Activated gamma-delta T cell treated with anti-CD3 and anti-CD28 coated beads, Interleukin-2, amount 50 U/mL, for 16 hours (primary cell): Measurements from ENCODE around the gene MTHFD1.

ENCODE experiments used
- DNase-seq: peaks from one replicate; pipeline ENCODE4 v3.0.0-alpha.2; 2020; ENCODE audit warnings: low read depth

MTHFD1 gene

DNA sequence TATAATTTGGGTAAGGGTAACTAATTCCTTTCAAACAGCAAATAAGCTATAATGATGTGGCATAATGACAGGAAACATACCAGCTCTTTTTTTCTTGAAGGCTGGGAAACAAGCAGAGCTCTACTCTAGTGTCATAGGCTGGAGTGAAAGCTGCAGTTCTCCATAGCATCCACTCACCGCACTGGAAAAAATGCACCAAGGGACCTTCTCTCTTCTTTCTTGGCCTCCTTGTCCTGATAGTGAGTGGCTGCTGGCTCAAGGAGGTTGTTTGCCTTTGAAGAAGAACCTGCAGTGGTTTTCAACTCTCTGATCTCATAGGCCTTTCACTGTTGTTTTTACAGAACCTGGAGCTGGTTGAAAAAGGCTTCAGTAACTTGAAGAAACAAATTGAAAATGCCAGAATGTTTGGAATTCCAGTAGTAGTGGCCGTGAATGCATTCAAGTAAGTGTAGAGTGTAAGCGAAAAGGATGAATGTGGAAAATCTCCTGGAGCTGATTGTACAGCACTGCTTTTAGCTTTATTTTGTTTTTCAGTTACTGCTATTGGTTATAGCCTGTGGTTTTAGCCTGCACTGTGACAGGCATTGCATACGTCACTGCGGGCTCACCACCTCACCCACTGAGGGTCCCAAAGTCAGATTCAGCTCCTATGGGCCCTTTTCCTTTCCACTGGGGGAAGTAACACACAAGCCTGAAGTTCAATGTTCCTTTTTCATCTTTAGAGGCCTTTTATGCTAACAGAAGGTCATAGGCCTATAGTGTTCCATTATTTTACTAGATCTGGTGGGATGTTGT, 59.9 kb downstream of the MTHFD1 start:
- DNase-seq = no peak

DNA sequence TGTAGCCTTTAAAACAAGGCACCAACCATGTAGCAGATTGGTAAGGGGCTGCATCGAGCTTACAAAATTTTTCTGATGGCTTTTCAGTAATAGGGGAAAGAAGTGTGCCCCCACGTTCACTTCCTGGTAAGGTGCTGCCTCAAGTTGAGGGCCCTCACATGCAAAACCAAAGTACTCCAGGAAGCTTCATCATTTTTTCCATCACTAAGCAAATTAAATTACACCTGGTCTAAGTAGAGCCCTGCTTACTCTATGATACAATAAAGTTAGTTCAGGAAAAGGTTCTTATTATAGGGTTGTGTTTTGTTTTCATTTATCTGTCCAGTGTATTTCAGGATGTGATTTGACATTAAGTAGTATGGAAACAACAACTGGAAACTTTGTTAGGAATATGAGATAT, 62.1 kb downstream of the MTHFD1 start:
- no peak for DNase-seq

GRCh38 chr14:64454671-64455070, 66.5 kb downstream of the MTHFD1 start:
- no peak for DNase-seq

DNA sequence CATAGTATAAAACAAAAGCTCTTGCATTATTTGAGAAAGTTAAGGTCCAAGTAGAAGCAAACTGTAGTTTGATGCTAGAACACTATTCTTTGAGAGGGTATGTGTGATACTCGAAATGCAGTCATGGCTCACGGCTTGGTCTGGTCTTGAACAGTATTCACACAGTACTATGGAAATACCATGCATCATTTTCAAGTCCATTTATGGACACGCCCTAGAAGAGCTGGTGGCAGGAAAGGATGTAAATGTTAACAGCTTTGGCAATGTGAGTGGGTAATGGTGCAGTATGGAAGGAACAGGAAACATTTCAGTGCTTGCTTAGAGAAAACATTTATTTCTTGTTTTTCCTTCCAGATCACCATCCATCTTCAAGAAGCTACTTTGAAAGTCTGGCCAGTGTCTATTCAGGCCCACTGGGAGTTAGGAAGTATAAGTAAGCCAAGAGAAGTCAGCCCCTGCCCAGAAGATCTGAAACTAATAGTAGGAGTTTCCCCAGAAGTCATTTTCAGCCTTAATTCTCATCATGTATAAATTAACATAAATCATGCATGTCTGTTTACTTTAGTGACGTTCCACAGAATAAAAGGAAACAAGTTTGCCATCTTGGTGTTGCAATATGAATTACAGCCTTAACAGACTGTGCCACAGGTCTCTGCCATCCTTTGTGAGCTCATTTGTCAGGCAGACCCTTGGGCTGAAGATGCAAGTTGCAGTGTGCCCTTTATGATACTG, 71.4 kb downstream of the MTHFD1 start:
- DNase-seq = no peak

DNA sequence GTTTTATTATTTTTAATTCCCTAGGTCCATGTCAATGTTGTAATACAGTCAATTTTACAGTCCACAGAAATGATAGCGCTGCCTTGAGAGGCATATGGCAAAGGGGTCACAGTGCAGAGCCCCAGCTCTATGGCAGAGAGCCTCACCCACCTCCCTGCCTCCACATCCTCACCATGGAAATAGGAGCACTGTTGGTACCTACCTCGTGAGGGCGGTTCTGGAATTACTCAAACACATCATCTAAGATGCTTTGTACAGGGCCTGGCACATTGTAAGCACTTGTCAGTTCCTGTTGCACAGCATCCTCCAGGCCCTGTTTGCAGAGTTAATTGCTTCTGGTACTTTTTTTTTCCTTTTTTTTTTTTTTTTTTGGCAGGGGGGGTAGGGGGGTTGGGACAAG, 73.1 kb downstream of the MTHFD1 start:
- DNase-seq = no peak

- no peak for DNase-seq
Measured at GRCh38 chr14:64463195-64463594, 75.0 kb downstream of the MTHFD1 start.

DNA sequence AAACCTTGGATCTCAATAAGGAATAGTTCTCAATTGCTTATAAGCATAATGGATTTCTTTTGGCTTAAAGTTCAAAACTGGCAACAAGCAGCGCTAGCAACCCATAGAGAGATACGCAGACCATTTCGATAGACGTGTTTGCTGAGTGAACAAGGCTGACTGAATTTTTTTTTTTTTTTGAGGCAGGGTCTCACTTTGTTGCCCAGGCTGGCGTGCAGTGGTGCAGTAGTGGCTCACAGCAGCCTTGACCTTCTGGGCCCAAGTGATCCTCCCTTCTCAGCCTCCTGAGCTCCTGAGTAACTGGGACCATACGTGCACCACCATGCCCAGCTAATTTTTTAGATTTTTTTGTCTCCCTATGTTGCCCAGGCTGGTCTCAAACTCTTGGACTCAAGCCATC, 75.7 kb downstream of the MTHFD1 start:
- no peak for DNase-seq

GRCh38 chr14:64464651-64465050, 76.5 kb downstream of the MTHFD1 start:
- DNase-seq = no peak

- DNase-seq = peak; percentile 48
Measured at GRCh38 chr14:64465191-64465822, 77.2 kb downstream of the MTHFD1 start, which contains the start of gene AKAP5. Gene AKAP5 (plus strand): TSS chr14:64465499. CDS start chr14:64468395, 2,896 bp downstream.

DNA sequence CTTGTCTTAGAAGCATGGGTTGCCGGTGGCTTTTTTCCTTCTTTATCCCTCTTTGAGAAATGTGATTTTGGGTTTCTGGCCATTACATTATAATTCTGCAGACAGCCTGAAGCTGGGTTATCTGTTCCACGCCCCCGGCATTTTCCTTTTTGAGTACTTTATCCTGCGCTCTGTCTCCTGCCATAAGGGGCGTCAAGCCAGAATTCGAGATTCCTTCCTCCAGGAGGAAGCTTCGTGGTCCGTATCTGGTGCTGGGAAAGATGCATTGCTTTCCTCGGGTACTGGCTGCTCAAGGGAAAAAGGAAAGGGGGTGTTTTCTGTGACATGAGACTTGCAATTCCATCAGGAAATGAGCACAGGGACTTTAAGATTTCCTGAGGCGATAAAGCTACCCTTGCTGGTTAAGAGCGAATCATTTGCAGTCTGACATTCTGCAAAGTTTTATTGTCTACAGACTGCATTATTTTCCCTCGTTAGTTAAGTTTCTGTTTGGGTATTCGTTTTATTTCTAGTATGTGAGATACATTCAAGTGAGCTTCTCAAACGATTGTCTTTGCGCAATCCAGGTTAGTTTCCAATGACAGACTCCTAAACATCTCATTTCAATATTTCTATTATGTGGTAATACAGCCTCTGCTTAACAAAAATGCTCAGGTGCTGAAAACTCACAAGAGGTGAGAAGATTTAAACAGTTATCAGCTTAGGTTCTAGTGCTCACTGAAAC, 77.8 kb downstream of the MTHFD1 start:
- DNase-seq = no peak

GRCh38 chr14:64467101-64467500, 78.9 kb downstream of the MTHFD1 start:
- no peak for DNase-seq

DNA sequence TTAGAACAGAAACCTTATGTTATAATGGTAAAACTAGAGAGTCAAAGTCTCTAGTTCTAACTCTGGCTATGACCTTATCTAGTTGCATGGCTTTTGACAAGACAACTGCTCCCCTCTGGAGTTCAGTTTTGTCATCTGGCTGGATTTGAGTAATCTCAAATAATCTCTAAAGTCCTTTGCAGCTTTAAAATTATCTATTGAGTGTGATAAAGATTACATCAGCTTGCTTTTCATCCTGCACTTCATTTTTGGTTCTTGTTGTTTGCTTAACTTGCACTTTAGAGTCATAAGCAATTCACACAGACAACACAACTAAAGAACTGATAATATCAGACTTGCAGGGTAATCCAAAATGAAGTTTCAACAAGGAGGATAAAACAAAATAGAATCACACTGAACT, 79.4 kb downstream of the MTHFD1 start:
- no peak for DNase-seq

GRCh38 chr14:64468451-64468850, 80.3 kb downstream of the MTHFD1 start:
- DNase-seq = no peak

- no peak for DNase-seq
Measured at GRCh38 chr14:64474041-64474440, 85.9 kb downstream of the MTHFD1 start.

- DNase-seq = no peak
Measured at GRCh38 chr14:64474698-64475097, 86.5 kb downstream of the MTHFD1 start.

DNA sequence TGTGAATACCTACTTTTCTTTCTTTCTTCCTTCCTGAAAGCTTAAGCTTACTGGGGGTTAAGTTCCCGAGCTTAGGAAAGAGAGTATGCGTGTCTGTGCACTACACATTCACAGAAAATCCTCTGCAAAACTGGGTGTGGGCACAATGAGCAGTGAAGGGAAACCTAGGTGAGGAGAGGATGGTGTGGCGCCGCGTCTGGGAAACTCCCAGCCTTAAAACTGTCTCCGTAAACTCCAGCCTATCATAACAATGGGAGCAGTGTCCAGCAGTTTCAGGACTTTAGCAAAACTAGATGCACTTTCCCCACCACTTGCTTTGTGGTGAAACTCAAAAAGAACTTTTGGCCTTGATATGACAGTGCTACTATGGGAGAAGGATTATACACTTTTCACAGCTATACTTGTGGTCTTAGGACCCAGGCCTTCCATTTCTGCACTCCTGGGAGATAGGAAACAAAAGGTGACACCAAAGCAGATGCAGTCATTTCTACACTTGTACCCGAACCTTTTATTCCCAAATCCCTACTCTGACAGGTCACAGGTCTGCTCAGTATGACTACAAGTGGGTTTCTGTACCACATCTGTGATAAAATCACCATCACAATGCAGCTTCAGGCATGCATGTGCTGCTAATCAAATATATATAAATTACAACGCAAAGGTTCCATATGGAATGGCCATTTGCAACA, 87.6 kb downstream of the MTHFD1 start:
- no peak for DNase-seq

DNA sequence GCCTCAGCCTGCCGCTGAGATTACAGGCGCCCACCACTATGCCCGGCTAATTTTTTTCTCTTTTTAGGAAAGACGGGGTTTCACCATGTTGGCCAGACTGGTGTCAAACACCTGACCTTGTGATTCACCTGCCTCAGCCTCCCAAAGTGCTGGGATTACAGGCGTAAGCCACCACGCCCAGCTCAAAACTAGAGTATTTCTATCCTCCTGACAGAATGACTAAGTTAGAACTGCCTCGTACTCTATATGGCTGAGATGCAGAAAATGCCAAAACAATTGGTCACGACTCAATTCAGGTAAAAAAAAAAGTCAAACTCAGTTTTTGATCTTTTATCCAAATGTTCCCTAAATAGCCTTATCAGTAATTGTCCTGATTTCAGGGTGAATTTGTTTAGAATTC, 88.3 kb downstream of the MTHFD1 start:
- DNase-seq = no peak

DNA sequence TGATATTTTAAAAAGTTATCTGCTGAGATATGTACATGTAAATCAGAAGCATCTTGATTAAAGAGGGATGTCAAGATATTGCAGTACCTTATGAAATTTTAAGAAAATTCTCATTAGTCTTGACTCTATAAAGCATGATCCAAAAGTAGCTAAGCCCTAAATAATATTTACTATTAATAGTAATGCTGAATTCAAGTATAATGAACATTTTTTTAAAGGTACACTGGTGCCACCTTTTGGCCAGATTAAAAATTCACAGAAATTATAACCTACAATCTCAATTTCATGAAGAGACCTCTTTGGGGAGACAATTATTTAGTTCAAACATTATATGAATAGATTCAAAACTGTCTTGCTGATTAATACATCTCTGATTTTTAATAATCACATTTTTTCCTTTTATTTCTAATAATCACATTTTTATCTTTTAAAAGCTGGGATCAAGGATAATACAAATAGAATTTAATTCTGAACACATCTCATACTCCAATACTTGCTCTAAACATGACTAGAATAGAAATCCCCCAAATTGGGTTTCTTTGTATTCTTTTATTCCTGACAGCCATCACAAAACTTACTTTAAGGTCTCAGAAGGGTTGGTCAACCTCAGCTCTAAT, 90.6 kb downstream of the MTHFD1 start:
- no peak for DNase-seq

GRCh38 chr14:64488590-64489099, 100.5 kb downstream of the MTHFD1 start:
- DNase-seq = no peak

DNA sequence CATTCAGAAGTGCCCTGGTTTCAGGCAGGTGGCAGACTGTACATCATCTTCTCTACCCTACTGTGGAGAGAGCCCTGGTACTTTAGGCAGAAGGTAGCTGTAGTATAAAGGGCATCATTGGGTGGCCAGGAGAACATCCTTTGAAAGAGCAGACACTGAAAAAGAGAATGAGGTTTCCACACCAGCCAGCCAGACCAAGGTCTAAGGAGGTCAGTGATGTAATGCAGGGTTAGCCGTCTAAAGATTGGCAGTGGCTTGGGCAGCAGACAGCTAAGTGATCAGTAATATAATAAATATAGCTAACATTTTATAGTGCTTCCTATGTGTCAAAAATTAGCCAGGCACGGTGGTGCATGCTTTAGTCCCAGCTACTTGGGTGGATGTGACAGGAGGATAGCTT, 103.5 kb downstream of the MTHFD1 start:
- no peak for DNase-seq

DNA sequence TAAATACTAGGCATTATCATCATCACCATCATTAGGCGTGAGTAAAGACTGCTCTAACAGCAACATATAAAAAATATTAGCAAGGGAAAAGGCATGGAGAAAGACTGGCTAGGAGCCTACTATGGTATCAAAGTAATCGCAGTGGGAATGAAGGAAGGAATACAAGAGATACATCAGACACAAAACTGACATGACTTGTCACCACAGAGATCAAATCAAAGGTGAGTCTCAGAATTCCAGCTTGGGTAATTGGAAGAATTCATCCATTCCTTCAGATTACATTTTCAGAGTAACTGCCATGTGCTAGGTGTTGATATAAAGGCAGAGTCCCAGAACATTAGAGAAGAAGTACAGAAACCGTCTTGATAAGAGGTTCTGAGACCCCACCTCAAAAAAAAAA, 105.3 kb downstream of the MTHFD1 start:
- DNase-seq = no peak
